NCI-H510A (cell line): Measurements from ENCODE around the gene SGMS1.
A peak's percentile ranks its signal among the peaks of the same experiment; 100 is the strongest.
"Not testable (repeated sequence)": the region's sequence is repeated elsewhere in the genome, so short reads cannot be mapped to it uniquely, and the experiment has no call there.

Experiments used
- DNase-seq: peaks from one replicate; lab custom pipeline; 2025; lab: John Stamatoyannopoulos, UW

The SGMS1 gene

DNA sequence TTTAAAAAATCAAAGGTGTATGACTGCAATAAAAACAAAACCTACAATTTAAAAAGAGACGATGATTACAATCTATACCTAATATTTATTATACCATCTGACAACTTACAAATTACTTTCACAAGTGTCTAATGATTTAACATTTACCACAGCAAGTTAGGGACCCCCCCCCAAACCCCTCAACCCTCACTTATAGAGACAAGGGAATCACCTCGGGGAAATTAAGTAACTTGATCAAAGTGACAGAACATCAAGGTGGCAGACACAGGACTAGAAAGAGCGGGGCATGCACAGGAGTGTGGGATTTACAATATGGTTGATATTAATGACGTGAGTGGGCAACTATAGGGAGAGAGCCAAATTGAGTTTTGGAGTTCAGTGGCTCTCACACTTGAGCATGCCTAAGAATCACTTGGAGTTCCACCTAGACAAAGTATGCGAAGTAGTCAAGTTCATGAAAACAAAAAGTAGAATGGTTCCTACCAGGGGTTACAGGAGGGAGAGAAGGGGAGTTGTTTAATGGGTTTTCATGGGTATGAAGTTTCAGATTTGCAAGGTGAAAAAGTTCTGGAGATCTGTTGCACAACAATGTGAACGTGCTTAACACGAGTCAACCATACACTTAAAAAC lies 43.4 kb downstream of the SGMS1 start:
- DNase-seq = no peak

DNA sequence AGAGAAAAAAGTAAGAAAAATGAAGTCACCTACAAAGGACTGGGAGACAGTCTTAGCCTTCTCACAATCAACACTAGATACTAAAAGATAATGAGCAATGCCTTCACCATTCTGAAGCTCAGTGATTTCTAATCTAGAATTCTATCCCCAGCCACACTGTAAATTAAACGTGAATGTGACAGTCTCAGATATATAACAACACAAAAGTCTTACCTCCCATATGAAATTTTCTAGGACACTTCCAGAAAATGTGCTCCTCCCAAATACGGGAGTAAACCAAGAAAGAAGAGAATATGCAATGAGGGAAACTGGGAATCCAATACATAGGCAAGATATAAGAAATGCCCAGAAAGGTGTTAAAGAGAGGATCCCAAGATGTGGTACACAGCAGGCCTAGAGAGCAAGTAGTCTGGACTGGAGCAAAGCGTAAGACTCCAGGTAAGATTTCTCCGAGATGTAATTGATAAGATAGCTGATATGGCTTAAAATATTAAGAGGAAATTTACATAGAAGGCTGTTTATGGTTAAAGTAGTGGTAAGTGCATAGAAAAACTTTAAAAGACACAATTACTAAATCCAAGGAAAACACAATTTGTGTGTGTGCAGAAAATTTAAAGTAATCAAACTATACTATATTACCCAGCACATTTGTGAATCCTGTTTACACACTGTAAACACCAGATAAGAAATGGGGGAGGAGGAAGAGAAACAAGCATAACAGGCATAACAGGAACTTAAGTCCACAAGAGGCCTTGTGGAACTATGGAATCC lies 44.1 kb downstream of the SGMS1 start:
- DNase-seq = no peak

DNA sequence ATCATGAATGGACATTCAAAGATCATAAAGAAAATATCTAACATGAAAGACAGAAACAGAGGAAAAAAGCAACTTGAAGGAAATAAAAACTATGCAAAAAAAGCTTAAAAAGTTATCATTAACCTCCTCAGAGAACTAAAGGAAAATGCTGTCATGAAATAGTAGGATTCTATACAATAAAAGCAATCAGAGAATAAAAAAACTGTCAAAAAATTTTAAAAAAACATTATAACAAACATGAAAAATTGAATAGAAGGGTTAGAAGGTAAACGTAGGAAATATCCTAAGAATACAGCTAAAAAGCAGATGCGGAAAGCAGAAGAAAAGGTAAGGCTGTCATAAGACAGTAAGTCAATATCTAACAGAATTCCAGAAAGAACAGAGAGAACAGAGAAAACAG lies 44.8 kb downstream of the SGMS1 start:
- no peak for DNase-seq

DNA sequence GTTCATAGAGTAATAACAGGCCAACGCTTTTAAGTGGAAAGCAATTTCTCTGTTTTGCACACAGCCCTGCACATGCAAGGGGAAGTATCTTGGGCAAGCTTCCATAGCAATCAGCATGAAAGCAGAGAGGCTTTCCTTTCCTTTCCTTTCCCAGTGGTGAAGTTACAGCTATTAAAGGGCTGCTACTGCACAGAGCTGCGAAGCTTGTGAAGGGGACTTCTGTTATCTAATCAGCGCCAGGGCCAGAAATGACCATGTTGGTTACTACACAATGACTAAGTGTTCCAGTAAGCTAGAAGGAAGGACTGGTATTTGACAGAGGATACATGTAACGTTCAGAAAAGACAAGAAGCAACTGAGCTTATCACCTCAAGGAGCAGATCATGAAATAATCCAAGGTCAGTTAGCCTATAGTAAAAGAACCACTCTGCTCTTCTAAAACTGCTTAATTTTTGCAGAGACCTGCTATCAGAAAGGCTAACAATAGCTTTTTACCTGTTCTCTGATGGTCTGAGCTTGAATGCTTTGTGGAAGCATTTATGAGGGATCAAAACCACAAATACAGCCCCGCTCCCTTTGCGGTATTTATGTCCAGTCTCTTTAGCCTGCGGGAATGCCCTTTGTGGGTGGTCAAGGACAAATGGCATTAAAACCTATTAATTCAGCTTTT lies 45.9 kb downstream of the SGMS1 start:
- no peak for DNase-seq

DNA sequence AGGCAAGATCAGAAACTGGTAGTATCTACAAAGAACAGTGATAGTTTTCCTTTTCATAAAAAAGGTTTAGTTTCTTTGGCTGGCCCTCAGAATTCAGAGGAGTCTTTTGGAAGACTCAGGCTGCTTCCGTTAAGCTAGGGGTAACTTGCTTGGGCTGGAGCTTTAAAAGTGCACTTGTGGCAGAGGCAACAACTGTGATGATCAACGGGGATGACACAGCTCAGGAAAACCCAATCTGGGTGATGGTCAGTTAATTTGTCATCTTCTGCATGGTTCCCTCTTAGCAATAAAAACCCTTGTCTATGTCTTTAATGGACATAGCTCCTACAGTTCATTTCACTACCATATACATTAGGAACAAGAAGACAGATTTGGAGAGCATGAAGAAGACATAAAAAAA lies 46.7 kb downstream of the SGMS1 start:
- DNase-seq = no peak

DNA sequence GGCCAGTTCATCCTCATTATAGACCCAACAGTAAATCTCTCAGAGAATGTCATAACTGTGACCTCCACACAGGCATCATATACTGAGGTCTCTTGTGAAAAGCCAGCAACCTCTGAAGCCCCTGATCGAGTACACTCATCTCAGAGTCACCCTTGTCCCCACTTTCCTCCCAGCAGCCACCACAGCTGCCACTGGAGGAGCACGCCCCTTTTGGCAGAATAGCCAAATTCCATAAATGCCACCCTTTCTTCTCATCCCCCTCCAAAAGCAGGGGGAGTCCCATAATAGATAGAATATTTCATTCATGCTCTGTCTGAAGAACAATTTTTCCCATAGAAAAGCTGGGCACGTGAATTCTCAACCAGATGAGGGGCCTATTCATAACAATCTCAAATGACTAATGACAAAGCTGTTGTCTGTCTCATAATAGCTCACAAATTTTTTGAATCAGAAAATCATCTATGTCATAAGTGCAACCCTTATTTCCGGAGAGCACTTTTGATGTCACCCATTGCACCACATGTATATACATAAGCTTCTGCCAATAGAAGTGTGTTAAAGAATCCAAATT lies 47.4 kb downstream of the SGMS1 start:
- DNase-seq = no peak

DNA sequence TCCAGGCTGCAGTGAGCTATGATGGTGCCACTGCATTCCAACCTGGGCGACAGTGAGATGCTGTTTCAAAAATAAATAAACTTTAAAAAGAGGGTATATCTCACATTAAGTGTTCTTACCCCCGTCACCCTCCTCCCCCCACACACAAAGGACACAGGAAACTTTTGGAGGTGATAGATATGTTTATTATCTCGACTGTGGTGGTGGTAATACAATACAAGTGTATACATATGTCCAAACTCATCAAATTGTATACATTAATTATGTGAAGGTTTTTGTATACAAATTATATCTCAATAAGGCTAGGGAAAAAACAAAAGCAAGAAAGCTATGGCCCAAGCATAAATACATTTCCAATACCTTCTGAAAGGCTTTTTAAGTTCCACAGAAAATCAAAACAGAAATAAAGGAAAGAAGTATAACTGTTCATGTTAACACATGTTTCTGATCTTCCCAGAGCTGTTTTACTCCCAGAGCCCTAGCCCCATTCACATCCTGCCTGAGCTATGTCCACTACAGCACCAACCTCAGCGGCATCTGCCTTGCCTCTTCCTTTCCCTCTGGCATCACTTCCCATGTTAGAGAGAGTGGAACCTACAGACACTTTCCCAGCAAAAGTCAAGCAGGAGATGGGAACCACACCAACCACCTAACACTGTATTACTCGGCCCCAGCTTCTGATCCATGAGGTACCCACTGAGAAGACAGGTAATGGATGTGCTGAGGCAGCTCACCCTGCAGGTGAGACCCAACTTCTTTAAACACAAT lies 48.1 kb downstream of the SGMS1 start:
- DNase-seq = no peak

DNA sequence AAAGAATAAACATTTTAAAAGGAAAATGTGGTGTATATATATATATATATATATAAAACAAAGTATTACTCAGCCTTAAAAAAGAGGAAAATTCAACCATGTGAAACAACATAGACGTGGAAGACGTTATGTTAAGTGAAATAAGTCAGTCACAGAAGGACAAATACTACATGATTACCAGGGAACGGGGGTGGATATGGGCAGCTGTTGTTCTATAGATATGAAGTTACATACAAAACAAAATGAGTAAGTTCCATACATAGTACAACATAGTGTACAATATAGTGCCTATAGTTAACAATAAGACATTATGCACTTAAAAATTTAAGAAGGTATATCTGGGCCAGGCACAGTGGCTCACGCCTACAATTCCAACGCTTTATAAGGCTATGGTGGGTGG lies 48.8 kb downstream of the SGMS1 start:
- DNase-seq = no peak

DNA sequence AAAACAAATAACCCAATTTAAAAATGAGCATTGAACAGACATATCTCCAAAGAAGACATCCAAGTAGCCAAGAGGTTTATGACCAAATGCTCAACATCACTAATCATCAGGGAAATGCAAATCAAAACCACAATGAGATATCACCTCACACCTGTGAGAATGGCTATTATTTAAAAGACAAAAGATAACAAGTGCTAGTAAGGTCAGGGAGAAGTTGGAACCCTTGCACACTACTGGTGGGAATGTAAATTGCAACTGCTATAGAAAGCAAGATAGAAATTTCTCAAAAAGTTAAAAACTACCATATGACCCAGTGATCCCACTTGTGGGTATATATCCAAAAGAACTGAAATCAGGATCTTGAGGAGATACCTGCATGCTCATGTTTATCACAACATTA lies 49.5 kb downstream of the SGMS1 start:
- DNase-seq = no peak

DNA sequence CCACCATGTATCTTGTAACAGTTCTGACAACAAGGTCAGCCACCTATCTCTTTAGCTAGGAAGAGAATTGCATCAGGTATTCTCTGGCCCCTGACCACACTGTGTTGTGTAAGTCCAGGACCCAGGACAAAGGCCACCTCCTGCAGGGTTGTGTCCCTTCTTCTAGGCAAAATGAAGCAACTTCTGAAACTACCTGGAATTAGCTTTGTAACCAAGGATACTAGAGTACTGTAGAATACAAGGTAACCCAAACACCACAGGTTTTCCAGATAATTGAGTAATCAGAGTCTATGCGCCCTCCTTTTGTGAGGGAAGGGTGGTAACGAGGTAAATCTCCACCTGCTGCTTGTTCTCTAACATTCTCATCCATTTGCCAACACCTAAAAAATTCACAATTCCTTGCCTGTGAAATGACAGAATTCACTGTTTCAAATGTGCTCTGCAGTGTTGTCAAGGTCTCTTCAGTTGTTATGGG lies 51.7 kb downstream of the SGMS1 start:
- DNase-seq = no peak

DNA sequence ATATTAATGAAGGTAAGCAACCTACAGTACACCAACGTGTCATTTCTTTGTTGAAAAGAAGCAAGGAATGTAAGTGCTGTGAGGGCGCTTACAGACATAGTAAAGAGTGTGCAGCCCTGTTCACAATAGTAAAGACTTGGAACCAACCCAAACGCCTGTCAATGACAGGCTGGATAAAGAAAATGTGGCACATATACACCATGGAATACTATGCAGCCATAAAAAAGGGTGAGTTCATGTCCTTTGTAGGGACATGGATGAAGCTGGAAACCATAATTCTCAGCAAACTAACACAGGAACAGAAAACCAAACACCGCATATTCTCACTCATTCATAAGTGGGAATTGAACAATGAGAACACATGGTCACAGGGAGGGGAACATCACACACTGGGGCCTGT lies 55.0 kb downstream of the SGMS1 start:
- not testable (repeated sequence) for DNase-seq

DNA sequence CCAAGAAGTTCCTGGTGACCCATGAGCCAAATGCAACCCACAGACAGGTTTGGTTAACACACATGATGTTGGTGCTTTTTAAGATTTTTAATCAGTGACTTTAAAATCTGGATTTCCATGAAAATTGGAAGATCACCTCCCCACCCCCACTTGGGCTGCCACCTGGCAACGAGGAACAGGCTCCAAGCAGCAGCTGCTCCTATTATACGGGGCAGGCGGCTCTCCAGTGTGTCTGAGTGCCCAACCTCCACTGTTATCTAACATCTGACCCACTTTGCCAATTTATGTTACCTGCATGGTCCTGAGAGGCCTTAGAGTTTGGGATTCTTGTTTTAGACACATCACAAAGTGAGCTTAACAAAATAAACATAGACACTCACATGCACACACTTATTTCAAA lies 56.4 kb downstream of the SGMS1 start:
- peak; percentile 45 for DNase-seq

DNA sequence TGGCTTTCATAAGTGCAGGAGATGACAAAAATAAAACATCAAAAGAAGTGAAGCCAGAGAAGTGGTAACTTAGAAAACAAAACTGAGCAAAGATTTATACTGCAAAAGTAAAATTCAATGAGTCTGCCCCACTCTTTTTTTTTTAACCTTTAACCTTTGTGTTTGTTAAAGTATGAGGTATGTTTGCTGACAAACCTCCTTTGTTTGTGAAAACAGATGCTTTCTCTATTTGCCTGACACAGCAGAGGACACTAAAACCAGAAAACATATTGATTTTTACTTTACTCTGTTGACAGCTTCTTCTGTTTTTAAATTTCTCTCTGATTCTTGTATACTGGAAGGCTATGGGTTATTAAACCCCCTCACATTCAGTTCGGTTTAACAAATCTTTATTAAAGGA lies 57.6 kb downstream of the SGMS1 start:
- DNase-seq = no peak

DNA sequence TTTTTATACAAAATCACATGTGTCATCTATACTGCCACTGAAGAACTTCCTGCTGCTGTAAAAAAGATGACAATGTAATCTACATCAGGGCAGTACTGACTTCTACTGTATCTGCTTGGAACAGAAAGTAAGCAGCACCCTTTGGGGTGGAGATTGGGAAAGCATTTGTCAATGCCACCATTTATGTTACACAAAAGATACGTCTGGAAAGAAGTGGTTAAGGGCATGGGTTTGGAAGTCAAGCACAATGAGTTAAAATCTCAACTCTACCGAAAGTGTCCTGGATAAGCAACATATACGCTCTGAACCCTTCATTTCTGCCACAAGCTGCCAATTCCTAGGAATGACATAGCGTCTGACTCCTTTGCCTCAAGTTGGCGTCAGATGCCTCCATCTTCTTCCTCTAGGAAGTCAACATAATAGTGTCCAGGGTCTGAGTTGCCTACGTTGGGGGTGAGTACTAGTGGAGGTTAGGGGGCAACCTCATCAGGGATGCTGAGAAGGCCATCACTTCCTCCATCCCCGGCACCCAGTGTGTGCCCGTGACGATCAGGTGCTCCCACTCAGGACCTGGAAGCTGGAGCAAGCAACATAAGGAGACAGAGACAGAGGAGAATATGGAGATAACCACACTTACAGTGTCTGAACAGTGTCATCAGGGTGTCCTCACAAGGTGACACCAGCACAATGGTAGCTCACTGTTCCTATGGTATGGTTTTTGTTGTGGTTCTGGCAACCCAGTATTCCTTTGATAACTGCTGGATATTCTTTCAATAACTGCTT lies 58.3 kb downstream of the SGMS1 start:
- no peak for DNase-seq

DNA sequence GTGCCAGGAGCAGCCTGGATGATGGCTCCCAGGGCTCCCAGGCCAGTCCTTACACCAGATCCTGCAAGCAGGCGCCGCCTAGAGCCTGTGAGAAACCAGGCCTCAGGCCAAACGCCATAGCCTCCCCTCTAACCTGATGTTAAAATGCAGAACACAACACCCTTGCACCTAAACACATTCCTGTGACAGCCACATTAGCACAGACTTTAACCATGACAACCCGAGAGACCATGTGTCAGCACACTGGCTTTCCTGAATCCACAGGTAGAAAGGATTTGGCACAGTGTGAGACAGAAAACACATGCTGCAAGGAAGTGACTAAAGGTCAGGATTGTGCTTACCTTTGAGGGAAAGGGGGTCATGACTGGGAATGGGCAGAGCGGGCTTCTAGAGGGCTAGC lies 59.9 kb downstream of the SGMS1 start:
- no peak for DNase-seq

DNA sequence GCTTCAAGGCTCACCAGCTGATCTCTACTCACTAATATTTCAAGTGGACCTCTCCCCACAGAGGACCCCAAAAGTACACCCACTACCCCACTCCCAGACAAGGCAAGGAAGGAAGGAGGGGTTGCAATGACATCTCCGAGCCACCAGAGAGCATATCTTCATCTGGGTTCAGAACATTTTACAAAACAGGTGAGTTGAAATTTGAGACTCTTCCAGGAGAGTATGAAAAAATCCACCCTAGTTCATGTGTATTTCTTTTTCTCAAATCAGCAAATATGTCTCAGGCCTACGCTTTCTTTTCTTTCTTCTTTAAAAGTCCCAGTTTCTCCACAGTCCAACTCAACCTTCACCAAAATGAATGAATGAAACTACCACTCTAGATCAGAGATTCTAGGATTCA lies 61.9 kb downstream of the SGMS1 start:
- no peak for DNase-seq

DNA sequence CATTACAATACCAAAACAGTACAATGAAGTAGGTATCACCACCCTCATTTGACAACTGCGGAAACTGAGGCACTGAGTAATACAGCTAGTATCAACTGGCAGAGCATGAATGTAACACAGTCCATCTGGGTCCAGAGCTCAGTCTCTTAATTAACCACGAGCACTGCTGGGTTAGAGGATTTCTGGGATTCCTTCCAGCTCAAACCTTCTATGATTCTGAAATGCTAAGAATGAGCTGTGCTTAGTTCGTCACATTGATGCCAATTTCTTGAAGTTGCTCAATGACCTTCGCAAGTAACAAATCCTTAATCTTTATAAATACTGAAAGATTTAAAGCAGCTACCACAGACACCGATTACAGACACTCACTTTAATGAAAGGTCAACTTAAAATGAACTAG lies 62.5 kb downstream of the SGMS1 start:
- DNase-seq = no peak

DNA sequence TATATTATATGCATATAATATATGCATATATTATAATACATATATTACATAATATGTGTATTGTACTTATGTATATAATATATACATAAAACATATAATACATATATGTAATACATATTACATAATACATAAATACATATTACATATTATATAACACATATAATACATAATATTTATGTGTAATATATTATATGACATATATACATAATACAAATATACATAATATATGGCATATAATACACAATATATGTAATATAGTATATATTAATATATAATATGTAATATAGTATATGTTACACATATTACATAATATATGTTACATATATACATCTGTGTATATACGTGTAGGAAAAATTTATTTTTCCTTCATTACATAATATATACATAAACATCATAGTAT lies 63.4 kb downstream of the SGMS1 start:
- no peak for DNase-seq

DNA sequence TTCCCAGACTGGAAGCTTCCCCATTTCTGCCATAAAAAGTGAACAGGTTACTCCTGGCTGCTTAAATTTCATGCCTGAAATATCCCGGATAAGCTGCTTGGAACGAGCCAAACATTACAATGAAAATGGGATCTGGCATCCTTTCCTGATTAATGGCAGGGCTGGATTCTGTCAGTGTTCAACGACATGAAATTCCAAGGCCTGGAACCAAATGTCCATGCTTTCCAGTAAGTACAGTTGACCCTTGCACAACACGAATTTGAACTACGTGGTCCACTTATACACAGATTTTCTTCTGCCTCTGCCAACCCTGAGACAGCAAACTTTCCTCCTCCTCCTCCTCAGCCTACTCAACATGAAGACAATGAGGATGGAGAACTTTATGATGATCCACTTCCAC lies 65.4 kb downstream of the SGMS1 start:
- no peak for DNase-seq

DNA sequence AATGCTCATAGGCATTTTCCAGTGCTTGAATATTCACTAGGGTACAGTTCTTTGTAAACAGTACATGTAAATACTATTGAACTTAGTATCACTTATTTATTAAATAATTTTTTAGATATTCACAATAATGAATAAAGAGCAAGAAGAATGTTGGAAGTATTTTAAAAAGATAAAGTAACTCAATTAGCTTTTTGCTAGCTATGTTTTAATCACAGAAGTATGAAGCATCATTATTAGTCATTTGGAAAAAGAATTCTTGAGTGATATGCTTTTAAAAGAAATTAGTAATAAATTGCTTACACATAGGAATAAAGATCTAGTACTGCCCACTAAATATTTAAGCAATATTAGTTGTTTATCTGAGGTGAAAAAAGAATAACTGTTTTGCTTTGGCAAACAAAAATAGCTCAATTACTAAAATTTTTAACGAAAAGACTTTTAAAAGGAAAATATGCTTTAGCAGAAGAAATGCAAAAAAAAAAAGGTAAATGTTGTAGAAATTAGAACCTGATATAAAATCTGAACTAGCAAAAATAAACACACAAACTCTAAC lies 66.5 kb downstream of the SGMS1 start:
- no peak for DNase-seq
